ENCODE results near the gene FAM47C.
"Not testable (repeated sequence)": the region's sequence is repeated elsewhere in the genome, so short reads cannot be mapped to it uniquely, and the experiment has no call there.

DNA sequence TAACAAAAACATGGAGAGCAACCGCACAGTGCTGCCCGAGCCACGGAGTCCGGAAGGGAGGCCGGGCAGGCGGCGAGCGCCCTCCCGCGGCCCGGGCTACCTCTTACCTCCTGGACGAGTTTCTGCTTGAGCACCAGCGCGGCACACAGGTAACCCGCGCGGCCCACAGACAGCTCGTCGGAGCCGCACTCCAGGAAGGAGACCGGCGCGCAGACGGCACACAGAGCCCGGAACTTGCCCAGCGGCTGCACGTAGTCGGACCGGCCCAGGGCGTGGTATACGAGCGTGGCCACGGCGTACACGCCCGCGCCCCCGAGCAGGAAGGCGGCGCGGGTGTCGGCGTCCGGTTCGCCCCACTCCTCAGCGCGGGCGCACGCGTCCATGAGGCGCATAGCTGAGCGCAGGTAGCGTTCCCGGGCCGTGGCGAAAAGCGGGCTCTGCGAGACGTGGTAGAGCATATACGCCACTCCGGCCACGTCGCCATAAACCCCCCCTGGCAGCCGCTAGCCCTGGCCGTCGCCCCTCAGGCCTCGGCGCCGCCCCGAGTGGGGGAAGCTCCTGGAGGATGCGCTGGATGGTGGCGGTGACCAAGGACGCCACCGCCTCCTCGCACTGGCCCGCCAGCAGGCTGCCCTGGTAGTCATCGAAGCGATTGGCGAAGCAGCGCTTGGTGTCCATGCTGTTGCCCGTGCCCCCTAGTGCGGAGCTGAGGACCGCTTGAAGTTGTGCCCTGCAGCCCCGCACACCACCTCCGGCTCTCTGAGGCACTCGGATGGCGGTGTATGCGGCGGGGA lies 22.6 kb upstream of the FAM47C start:
- TF ChIP-seq, protein P1, sequence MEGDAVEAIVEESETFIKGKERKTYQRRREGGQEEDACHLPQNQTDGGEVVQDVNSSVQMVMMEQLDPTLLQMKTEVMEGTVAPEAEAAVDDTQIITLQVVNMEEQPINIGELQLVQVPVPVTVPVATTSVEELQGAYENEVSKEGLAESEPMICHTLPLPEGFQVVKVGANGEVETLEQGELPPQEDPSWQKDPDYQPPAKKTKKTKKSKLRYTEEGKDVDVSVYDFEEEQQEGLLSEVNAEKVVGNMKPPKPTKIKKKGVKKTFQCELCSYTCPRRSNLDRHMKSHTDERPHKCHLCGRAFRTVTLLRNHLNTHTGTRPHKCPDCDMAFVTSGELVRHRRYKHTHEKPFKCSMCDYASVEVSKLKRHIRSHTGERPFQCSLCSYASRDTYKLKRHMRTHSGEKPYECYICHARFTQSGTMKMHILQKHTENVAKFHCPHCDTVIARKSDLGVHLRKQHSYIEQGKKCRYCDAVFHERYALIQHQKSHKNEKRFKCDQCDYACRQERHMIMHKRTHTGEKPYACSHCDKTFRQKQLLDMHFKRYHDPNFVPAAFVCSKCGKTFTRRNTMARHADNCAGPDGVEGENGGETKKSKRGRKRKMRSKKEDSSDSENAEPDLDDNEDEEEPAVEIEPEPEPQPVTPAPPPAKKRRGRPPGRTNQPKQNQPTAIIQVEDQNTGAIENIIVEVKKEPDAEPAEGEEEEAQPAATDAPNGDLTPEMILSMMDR (IDR thresholded peaks at IDR 0.05; ENCODE audit: insufficient read depth, low read length) = not testable (repeated sequence)
- TF ChIP-seq POLR2AphosphoS5 (IDR thresholded peaks at IDR 0.05; ENCODE audit: low read depth); SPI1 (IDR thresholded peaks at IDR 0.05; ENCODE audit: borderline replicate concordance, low read depth); GABPA (IDR thresholded peaks at IDR 0.05; ENCODE audit: low read depth): not testable (repeated sequence)
- TF ChIP-seq, protein P2, sequence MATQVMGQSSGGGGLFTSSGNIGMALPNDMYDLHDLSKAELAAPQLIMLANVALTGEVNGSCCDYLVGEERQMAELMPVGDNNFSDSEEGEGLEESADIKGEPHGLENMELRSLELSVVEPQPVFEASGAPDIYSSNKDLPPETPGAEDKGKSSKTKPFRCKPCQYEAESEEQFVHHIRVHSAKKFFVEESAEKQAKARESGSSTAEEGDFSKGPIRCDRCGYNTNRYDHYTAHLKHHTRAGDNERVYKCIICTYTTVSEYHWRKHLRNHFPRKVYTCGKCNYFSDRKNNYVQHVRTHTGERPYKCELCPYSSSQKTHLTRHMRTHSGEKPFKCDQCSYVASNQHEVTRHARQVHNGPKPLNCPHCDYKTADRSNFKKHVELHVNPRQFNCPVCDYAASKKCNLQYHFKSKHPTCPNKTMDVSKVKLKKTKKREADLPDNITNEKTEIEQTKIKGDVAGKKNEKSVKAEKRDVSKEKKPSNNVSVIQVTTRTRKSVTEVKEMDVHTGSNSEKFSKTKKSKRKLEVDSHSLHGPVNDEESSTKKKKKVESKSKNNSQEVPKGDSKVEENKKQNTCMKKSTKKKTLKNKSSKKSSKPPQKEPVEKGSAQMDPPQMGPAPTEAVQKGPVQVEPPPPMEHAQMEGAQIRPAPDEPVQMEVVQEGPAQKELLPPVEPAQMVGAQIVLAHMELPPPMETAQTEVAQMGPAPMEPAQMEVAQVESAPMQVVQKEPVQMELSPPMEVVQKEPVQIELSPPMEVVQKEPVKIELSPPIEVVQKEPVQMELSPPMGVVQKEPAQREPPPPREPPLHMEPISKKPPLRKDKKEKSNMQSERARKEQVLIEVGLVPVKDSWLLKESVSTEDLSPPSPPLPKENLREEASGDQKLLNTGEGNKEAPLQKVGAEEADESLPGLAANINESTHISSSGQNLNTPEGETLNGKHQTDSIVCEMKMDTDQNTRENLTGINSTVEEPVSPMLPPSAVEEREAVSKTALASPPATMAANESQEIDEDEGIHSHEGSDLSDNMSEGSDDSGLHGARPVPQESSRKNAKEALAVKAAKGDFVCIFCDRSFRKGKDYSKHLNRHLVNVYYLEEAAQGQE (IDR thresholded peaks at IDR 0.05; ENCODE audit: insufficient replicate concordance, low read depth) = not testable (repeated sequence)

Measured in HL-60 (cell line).